NCI-H2227 (cell line): ENCODE measurements around the gene PITPNC1.
"Not testable (repeated sequence)": the region's sequence is repeated elsewhere in the genome, so short reads cannot be mapped to it uniquely, and the experiment has no call there.

Experiments
- DNase-seq: peaks from one replicate; lab custom pipeline; 2025; ENCODE audit not compliant: unreplicated experiment; lab: John Stamatoyannopoulos, UW

PITPNC1 gene

GRCh38 chr17:67430515-67430914 is 53.4 kb downstream of the PITPNC1 start:
- DNase-seq = not testable (repeated sequence)

- no peak for DNase-seq
Observed at GRCh38 chr17:67431249-67432015, 54.4 kb downstream of the PITPNC1 start.

- no peak for DNase-seq
Observed at GRCh38 chr17:67433248-67433924, 56.3 kb downstream of the PITPNC1 start.

- no peak for DNase-seq
Observed at GRCh38 chr17:67434061-67434525, 57.0 kb downstream of the PITPNC1 start.

- no peak for DNase-seq
Observed at GRCh38 chr17:67435122-67435521, 58.0 kb downstream of the PITPNC1 start.

- DNase-seq = no peak
Observed at GRCh38 chr17:67435786-67436185, 58.7 kb downstream of the PITPNC1 start.

GRCh38 chr17:67436233-67436632 is 59.2 kb downstream of the PITPNC1 start:
- no peak for DNase-seq

- DNase-seq = no peak
Observed at GRCh38 chr17:67438667-67439066, 61.6 kb downstream of the PITPNC1 start.

- DNase-seq = no peak
Observed at GRCh38 chr17:67439269-67439668, 62.2 kb downstream of the PITPNC1 start.

- DNase-seq = no peak
Observed at GRCh38 chr17:67440277-67441051, 63.4 kb downstream of the PITPNC1 start.

GRCh38 chr17:67441052-67441895 is 64.2 kb downstream of the PITPNC1 start:
- no peak for DNase-seq

GRCh38 chr17:67441896-67442219 is 64.8 kb downstream of the PITPNC1 start:
- DNase-seq = no peak

GRCh38 chr17:67442787-67443624 is 65.9 kb downstream of the PITPNC1 start:
- DNase-seq = no peak

- DNase-seq = no peak
Observed at GRCh38 chr17:67443931-67444595, 67.0 kb downstream of the PITPNC1 start.

GRCh38 chr17:67448449-67448848 is 71.4 kb downstream of the PITPNC1 start:
- no peak for DNase-seq

- no peak for DNase-seq
Observed at GRCh38 chr17:67449065-67449464, 72.0 kb downstream of the PITPNC1 start.

GRCh38 chr17:67449845-67450755 is 73.0 kb downstream of the PITPNC1 start:
- no peak for DNase-seq
